ENCODE results near the gene NREP. TPM values are rescaled to one million over a fixed set of nuclear protein-coding genes. Genes with fewer than 3 reads are reported as not detected.

Gene NREP
- total RNA-seq, 3 donors from 2014 or later = 16.8 to 24.0 (median 18.1) TPM

GRCh38 chr5:111776913-111777781, 20.2 kb upstream of the NREP start:
- Histone ChIP-seq H3K4me1 (ENCODE audit: low read depth) (no peaks in the 10 kb centered on the region), H3K36me3 (ENCODE audit: low read depth) (no peaks in the 10 kb centered on the region), H3K4me3 (no peak overlapping the region), H3K9me3 (no peaks in the 10 kb centered on the region)
- DNase-seq = no peak
- TF ChIP-seq, protein P1, sequence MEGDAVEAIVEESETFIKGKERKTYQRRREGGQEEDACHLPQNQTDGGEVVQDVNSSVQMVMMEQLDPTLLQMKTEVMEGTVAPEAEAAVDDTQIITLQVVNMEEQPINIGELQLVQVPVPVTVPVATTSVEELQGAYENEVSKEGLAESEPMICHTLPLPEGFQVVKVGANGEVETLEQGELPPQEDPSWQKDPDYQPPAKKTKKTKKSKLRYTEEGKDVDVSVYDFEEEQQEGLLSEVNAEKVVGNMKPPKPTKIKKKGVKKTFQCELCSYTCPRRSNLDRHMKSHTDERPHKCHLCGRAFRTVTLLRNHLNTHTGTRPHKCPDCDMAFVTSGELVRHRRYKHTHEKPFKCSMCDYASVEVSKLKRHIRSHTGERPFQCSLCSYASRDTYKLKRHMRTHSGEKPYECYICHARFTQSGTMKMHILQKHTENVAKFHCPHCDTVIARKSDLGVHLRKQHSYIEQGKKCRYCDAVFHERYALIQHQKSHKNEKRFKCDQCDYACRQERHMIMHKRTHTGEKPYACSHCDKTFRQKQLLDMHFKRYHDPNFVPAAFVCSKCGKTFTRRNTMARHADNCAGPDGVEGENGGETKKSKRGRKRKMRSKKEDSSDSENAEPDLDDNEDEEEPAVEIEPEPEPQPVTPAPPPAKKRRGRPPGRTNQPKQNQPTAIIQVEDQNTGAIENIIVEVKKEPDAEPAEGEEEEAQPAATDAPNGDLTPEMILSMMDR (IDR thresholded peaks at IDR 0.05) = no peak
- intact Hi-C loops (cut with DNase I, micrococcal nuclease) = no loop called here
- no peak for ATAC-seq

DNA sequence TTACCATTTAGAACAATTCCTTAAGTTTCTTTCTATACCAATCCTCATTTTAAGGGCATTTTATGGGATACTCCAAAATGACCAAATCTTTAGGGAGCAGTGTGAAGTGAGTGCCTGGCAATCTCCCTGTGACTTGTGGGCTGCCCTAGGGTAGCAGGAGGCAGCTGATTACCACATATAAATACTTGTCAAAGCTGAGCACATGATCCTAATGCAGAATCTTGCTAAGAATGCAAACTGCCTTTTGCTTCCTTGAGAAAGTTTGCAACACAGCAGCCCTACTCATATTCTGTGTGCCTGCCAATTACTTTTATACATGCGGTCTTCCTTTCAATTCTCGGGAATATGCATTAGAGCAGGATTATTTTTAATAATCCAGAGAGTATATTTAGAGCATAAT, 18.2 kb upstream of the NREP start:
- Histone ChIP-seq H3K36me3 (ENCODE audit: low read depth) (no peaks in the 10 kb centered on the region), H3K9me3 (no peaks in the 10 kb centered on the region), H3K4me1 (ENCODE audit: low read depth) (no peaks in the 10 kb centered on the region), H3K4me3 (no peak overlapping the region)
- ATAC-seq = no peak
- TF ChIP-seq, protein P1 (IDR thresholded peaks at IDR 0.05) = no peak
- no peak for DNase-seq
- intact Hi-C loops (cut with DNase I, micrococcal nuclease) = no loop called here

- intact Hi-C loops (cut with DNase I, micrococcal nuclease) = no loop called here
- TF ChIP-seq, protein P1 (IDR thresholded peaks at IDR 0.05) = no peak
- ATAC-seq = peak; percentile 80
Measured at GRCh38 chr5:111774525-111774924, 17.5 kb upstream of the NREP start.

DNA sequence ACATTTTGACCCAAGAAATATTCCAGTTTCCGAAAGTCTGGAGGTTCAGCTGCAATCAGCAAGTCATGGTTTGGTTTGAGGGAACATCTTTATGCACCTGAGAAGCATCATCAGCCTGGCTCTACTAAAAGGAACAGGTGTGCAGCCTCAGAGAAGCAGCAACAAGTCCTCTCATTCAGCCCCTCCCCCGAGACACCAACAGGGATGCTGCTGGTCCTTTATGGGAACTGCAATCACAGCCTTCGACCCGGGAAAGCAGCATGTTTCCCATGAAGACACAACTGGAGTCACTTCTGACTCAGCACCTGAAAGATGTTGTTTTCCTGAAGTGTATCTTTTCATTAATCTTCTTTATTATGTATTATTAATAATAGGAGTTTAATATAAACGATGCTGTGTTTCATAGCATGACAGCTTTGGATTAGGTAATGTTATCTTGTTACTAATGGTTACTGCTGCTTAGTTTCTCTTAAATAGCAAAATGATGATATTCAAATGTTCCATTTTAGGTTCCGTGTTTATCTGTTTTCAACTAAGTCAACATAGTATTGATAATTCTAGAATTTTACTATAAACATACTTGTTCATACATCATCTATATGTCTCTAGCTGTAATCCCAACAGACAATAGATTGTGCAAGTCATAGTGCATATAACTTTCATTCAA, 15.6 kb upstream of the NREP start:
- intact Hi-C loops (cut with DNase I, micrococcal nuclease) = no loop called here
- Histone ChIP-seq H3K4me1 (ENCODE audit: low read depth) (no peaks in the 10 kb centered on the region), H3K4me3 (no peak overlapping the region), H3K36me3 (ENCODE audit: low read depth) (no peaks in the 10 kb centered on the region), H3K9me3 (no peaks in the 10 kb centered on the region)
- DNase-seq (peak in 1 of 3 donors; percentile 19), ATAC-seq (no peak)
- TF ChIP-seq, protein P1 (IDR thresholded peaks at IDR 0.05) = no peak

More at GRCh38 chr5:111774525-111774924, 17.5 kb upstream of the NREP start:
- peak; percentile 63 to 70 (median 68) for DNase-seq
- no peaks in the 10 kb centered on the region for H3K9me3 ChIP-seq
- H3K4me1 ChIP-seq (ENCODE audit: low read depth) = no peaks in the 10 kb centered on the region
- H3K4me3 ChIP-seq = no peak overlapping the region
- no peaks in the 10 kb centered on the region for H3K36me3 ChIP-seq (ENCODE audit: low read depth)

GRCh38 chr5:111769541-111769940, 12.5 kb upstream of the NREP start:
- ATAC-seq (no peak), DNase-seq (no peak)
- no peaks in the 10 kb centered on the region for H3K4me1 ChIP-seq (ENCODE audit: low read depth)
- H3K36me3 ChIP-seq (ENCODE audit: low read depth) = no peaks in the 10 kb centered on the region
- intact Hi-C loops (cut with DNase I, micrococcal nuclease) = no loop called here
- no peaks in the 10 kb centered on the region for H3K9me3 ChIP-seq
- H3K4me3 ChIP-seq = no peak overlapping the region
- TF ChIP-seq, protein P1 (IDR thresholded peaks at IDR 0.05) = no peak

Measured in mucosa of descending colon (tissue), 3 donors.